GM23248 (cell line): ENCODE measurements around the gene CACNG4.

Source experiments
- EZH2 ChIP-seq: fragments of 200-600 bp; sonication (generic); IDR thresholded peaks from 2 replicates; pipeline ENCODE4 v1.6.1; 2018; ENCODE audit warnings: antibody characterized with exemption, mild to moderate bottlenecking; ENCODE audit not compliant: insufficient read depth, poor library complexity, severe bottlenecking
- EZH2phosphoT487 ChIP-seq: fragments of 200-600 bp; sonication (generic); IDR thresholded peaks from 2 replicates; pipeline ENCODE4 v1.6.1; 2018; ENCODE audit warnings: antibody characterized with exemption, moderate library complexity, mild to moderate bottlenecking, low read depth; ENCODE audit not compliant: insufficient read depth

DNA sequence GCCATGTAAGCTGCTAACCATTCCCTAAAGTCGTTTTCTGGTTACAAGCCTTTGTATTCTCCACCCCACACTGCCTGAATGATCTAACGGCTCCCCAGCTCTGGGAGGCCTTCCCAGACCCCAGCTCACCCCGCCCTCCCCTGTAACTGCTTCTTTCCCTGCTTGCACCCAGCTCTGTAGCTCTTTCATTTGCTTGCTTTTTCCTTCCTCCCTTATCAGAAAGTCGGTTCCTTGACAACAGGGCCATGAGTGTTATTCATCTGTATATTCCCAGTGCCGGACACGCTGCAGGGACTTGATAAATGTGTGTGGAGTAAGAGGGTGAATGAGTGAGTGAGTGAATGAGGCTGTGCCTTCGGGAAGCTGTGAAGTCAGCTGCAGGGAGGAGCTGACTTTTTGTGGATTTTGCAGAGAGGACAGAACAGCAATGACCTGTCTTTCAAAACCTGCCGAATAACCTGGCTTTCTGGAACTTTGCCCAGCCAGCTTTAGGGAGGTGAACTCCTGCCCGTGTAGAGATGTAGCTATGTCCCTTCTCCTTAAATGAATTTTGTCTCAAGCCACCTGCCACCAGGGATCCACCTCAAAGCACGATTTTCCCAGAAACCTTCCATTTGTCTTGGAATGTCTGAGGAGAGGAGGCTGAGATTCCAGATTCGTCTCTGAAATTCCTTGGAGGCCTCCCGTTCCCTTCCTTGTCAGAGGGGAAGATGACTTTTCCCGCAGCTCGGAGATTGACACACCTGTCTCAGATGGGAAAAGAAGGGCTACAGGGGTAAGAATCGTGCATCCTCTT, 20.0 kb upstream of the CACNG4 start:
- TF ChIP-seq EZH2 (no peak), EZH2phosphoT487 (no peak)
